ENCODE results near the gene ZNF358.

- TF ChIP-seq POLR2AphosphoS5 (IDR thresholded peaks at IDR 0.05) = no peak
- TF ChIP-seq CTCF (IDR thresholded peaks at IDR 0.05) = no peak
- TF ChIP-seq EP300 (IDR thresholded peaks at IDR 0.05; ENCODE audit: low read depth) = no peak
These were observed 6.3 kb upstream of the ZNF358 start for GRCh38 chr19:7509625-7510024.

All from transverse colon (tissue), 4 donors.